GM19240 (cell line): ENCODE measurements around the gene SPAG5.

ENCODE experiments used
- DNase-seq: peaks from one replicate; pipeline ENCODE4 v3.0.0; 2011; ENCODE audit warnings: low spot score; ENCODE audit not compliant: insufficient read length

The SPAG5 gene

GRCh38 chr17:28545141-28545503 lies 53.7 kb downstream of the SPAG5 start:
- no peak for DNase-seq

DNA sequence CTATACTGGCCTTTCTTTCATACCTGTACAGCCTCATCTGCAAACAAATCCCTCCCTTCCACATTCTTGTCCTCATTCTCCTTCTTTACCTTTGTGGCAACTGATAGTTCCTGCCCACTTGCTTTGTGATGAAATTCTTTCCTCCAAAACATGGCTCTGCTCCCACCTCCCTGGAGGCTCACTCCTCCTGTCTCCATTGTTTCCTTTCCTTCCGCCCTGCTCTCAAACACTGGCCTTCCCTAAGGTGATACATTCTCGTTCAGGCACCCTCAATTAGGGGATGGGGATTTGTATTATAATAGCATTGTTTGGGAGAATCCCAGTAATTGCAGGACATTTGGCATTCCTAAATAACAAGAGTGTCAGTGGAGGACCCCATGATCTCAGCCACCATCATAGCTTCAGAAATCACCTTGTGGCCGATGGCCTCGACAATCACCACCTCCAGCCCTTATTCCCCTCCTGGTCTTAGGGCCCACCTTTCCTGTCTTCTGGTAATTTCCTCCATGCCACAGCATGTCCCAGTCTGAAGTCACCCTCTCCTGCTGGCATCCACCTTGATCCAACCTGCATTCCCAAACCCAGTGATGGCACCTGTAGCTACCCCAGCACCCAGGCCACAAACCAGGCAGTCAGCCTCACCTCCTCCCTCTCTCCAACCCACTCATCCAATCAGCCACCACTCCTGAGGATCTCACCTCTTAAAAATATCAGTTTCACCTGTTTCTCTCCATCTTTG lies 54.3 kb downstream of the SPAG5 start:
- no peak for DNase-seq

- no peak for DNase-seq
These were observed 57.4 kb downstream of the SPAG5 start for GRCh38 chr17:28541439-28541838.

DNA sequence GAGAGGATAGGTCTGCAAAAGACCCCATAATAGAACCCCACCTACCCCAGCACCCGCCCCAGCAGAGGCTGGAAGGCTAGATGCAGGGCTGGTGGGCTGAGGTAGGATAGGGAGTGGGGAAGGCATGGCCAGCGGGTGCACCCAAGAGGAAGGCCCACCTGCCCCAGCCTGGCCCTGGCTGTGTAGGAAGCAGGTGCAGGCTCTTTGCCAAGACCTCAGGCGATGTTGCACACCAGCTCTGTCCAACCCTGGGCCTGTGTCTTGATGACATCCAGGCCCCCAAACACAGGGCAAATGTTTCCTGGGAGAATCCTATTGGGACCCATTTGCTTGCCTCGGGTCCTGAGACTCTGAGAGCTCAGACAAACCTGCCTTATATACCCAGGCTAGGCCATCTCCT lies 58.6 kb downstream of the SPAG5 start:
- DNase-seq, result no peak

DNA sequence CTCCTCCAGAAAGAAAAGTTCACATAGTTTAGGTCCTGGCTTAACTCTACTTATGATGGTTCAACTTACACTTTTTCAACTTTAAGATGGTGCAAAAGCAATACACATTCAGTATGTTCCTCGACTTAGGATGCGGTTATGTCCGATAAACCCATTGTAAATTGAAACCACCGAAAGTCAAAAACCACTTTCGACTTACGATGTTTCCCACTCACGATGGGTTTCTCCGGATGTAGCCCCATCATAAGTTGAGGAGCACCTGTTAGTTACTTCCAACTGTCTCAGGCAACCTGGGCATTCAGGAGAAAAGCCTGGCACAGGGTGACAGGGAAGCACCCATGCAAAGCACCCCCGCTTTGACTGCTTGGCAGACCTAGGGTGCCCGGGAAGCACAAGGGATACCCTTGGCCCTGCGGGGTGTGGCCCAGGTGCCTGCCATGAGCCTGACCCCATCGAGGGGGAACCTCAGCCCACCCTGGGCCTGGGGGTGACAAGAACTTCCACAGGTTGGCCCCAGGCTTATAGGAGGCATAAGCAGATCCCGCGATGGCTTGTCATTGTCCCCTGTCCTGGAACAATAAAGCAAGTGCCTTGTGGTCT lies 60.4 kb downstream of the SPAG5 start:
- DNase-seq, result no peak

GRCh38 chr17:28537219-28537610 lies 61.6 kb downstream of the SPAG5 start:
- DNase-seq, result no peak

DNA sequence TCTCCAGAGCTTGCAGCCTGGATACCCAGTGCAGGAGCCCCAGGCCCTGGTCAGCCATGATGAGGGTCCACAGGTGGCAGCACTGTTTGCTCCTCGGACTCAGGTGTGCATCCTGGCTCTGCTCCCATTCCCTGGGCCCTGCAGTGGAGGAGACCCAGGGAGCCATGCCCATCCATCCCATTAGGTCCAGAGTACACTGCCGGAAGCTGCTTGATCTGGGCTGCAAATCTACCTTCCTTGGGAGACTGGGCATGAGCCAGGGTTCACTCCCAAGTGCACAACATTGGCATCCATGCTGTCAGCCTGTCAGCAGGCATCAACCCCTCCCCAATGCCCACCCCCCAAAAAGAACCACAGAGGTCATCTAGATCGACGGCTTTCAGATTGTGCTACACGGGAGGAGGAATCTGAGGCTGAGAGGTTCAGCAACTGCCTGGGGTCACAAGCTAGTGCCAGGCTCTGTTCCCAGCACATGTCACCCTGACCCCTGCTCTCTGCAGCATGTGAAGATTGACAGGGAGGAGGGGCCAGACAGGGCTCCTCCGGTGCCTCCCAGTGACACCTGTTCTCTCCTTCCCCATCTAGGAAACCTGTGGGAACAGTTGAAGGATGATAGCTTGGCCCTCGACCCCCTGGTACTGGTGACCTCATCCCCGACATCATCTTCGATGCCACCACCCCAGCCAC lies 62.1 kb downstream of the SPAG5 start:
- DNase-seq, result no peak

DNA sequence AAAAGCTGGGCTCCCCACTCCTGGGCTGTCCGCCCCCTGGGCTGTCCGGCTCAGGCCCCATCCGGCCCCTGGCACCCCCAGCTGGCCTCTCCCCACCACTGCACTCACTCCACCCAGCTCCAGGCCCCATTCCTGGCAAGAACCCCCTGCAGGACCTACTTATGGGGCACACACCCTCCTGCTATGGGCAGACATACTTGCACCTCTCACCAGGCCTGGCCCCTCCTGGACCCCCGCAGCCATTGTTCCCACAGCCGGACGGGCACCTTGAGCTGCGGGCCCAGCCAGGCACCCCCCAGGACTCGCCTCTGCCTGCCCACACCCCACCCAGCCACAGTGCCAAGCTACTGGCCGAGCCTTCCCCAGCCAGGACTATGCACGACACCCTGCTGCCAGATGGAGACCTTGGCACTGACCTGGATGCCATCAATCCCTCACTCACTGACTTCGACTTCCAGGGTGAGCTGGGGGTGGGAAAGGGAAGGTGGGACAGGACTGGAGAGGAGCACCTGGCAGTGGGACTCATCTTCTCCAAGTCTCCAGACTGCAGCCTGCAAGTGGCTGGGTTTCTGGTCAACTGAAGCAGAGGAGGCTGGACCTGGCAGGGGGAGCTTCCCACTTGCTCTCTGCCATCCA lies 64.0 kb downstream of the SPAG5 start:
- no peak for DNase-seq

- no peak for DNase-seq
These were observed 65.6 kb downstream of the SPAG5 start for GRCh38 chr17:28533091-28533807.

GRCh38 chr17:28532050-28532960 lies 66.5 kb downstream of the SPAG5 start:
- DNase-seq, result no peak

GRCh38 chr17:28530926-28531325 lies 67.9 kb downstream of the SPAG5 start:
- no peak for DNase-seq

GRCh38 chr17:28530250-28530649 lies 68.6 kb downstream of the SPAG5 start:
- DNase-seq, result no peak

- no peak for DNase-seq
These were observed 69.8 kb downstream of the SPAG5 start for GRCh38 chr17:28529013-28529400.

DNA sequence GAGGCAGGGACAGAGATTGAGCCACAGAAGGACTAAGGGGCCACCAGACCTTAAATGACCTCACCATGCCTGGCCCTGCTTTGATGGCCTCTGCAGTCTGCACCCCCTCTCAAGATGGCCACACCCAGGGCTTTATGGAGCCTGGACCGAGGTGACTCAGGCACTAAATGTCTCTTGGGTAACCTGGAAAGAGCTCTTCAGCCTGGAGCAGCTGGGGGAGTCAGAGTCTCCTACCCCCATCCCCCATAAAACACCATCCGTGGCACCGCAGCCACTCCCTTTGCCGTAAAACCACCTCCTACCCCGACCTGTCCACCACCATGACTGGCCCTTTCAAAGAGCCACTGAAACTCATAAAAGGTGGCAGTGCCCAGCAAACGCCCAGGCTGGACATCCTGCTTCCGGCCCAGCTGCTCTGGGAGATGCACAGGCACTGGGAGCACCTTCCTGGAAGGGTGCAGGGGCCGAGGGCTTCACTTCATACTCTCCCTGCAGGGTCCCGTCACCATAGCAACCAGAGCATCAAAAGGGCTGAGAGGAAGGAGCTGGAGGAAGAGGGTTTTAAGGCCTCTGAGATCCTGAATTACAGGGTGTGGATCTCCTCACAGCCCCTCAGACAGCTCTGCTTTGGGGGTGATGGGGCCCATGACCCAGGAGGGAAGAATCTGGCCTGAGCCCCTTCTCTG lies 70.4 kb downstream of the SPAG5 start:
- DNase-seq, result no peak

GRCh38 chr17:28527859-28528258 lies 71.0 kb downstream of the SPAG5 start:
- DNase-seq, result no peak
